WTC11 (cell line): Measurements from ENCODE around the gene PLAAT5. TPM values are rescaled to one million over a fixed set of nuclear protein-coding genes. Genes with fewer than 3 reads are reported as not detected.

Experiments used
- ATAC-seq: fragments of 200-7000 bp; cut with Tn5 transposase; 2 replicates; pipeline ENCODE4 v1.10.0; 2021; ENCODE audit warnings: mild to moderate bottlenecking, moderate library complexity
- CTCF ChIA-PET: fragments of 300-600 bp; sonication (Branson Sonifier 250); formaldehyde crosslinking; loops from one replicate; lab custom pipeline; 2021; ENCODE audit warnings: antibody characterized with exemption; lab: Charles Lee
- POLR2A ChIA-PET: fragments of 350-600 bp; sonication (Branson Sonifier 250); formaldehyde crosslinking; loops from one replicate; lab custom pipeline; 2021; ENCODE audit warnings: antibody characterized with exemption; lab: Charles Lee
- DNase-seq: peaks from one replicate; pipeline ENCODE4 v3.0.0; 2021; ENCODE audit warnings: low spot score
- H3K27ac Mint-ChIP-seq: 2 replicates; pipeline ENCODE4 v1.8.0; 2021; ENCODE audit warnings: mixed read lengths
- H3K27me3 Mint-ChIP-seq: 2 replicates; pipeline ENCODE4 v1.8.0; 2021; ENCODE audit warnings: low read depth, mild to moderate bottlenecking, moderate library complexity, mixed read lengths
- H3K36me3 Mint-ChIP-seq: 2 replicates; pipeline ENCODE4 v1.8.0; 2021; ENCODE audit warnings: mixed read lengths
- H3K4me1 Mint-ChIP-seq: 2 replicates; pipeline ENCODE4 v1.8.0; 2022; ENCODE audit warnings: mixed read lengths
- H3K4me3 Mint-ChIP-seq: 2 replicates; pipeline ENCODE4 v1.8.0; 2021; ENCODE audit warnings: mild to moderate bottlenecking, moderate library complexity, mixed read lengths
- H3K9me3 Mint-ChIP-seq: 2 replicates; pipeline ENCODE4 v1.8.0; 2021; ENCODE audit warnings: mixed read lengths
- ATF6 ChIP-seq: sonication (generic); formaldehyde crosslinking; IDR thresholded peaks from 2 replicates; pipeline ENCODE4 v1.8.1; 2023; ENCODE audit warnings: mild to moderate bottlenecking, missing genetic modification reagents
- CDX4 ChIP-seq: fragments of 250-450 bp; sonication (Bioruptor Pico); IDR thresholded peaks from 2 replicates; pipeline ENCODE4 v1.9.0; 2021; ENCODE audit warnings: moderate library complexity, mild to moderate bottlenecking, inconsistent platforms, borderline replicate concordance
- E2F1 ChIP-seq: sonication (generic); formaldehyde crosslinking; IDR thresholded peaks from 2 replicates; pipeline ENCODE4 v1.8.0; 2022; ENCODE audit warnings: mild to moderate bottlenecking, missing genetic modification reagents
- ETV6 ChIP-seq: sonication (generic); formaldehyde crosslinking; IDR thresholded peaks from 2 replicates; pipeline ENCODE4 v1.8.1; 2022; ENCODE audit warnings: mild to moderate bottlenecking, missing genetic modification reagents
- GRHL2 ChIP-seq: fragments of 250-450 bp; sonication (Bioruptor Pico); IDR thresholded peaks from 2 replicates; pipeline ENCODE4 v1.8.0; 2022; ENCODE audit warnings: mild to moderate bottlenecking, moderate library complexity; ENCODE audit not compliant: insufficient replicate concordance, severe bottlenecking
- MAX ChIP-seq: sonication (generic); formaldehyde crosslinking; IDR thresholded peaks from 2 replicates; pipeline ENCODE4 v1.8.0; 2022; ENCODE audit warnings: mild to moderate bottlenecking, missing genetic modification reagents
- PRDM15 ChIP-seq: sonication (generic); formaldehyde crosslinking; IDR thresholded peaks from 2 replicates; pipeline ENCODE4 v1.8.0; 2022; ENCODE audit warnings: missing genetic modification reagents
- SMAD3 ChIP-seq: sonication (generic); formaldehyde crosslinking; IDR thresholded peaks from 2 replicates; pipeline ENCODE4 v1.8.0; 2022; ENCODE audit warnings: missing genetic modification reagents, mild to moderate bottlenecking, borderline replicate concordance
- SP1 ChIP-seq: sonication (generic); formaldehyde crosslinking; conservative IDR thresholded peaks from 2 replicates; pipeline ENCODE4 v1.8.1; 2022; ENCODE audit warnings: missing genetic modification reagents
- TP53 ChIP-seq: sonication (generic); formaldehyde crosslinking; IDR thresholded peaks from 2 replicates; pipeline ENCODE4 v1.8.1; 2023; ENCODE audit warnings: mild to moderate bottlenecking, missing genetic modification reagents
- USF1 ChIP-seq: sonication (generic); formaldehyde crosslinking; IDR thresholded peaks from 2 replicates; pipeline ENCODE4 v1.8.0; 2022; ENCODE audit warnings: mild to moderate bottlenecking, missing genetic modification reagents
- USF2 ChIP-seq: sonication (generic); formaldehyde crosslinking; IDR thresholded peaks from 2 replicates; pipeline ENCODE4 v1.8.1; 2023; ENCODE audit warnings: mild to moderate bottlenecking, missing genetic modification reagents, moderate library complexity
- ZBTB21 ChIP-seq: sonication (generic); formaldehyde crosslinking; IDR thresholded peaks from 2 replicates; pipeline ENCODE4 v1.8.1; 2023; ENCODE audit warnings: mild to moderate bottlenecking, missing genetic modification reagents, borderline replicate concordance
- ZNF281 ChIP-seq: sonication (generic); formaldehyde crosslinking; IDR thresholded peaks from 2 replicates; pipeline ENCODE4 v1.8.0; 2023; ENCODE audit warnings: mild to moderate bottlenecking, missing genetic modification reagents
- ZSCAN18 ChIP-seq: fragments of 250-450 bp; sonication (Bioruptor Pico); IDR thresholded peaks from 2 replicates; pipeline ENCODE4 v2.1.2; 2022; ENCODE audit warnings: mild to moderate bottlenecking, moderate library complexity
- total RNA-seq: library from RNA; stranded (reverse); gene quantifications from 3 replicates; pipeline ENCODE4 v1.2.3, GENCODE V29; 2021

Gene PLAAT5
- total RNA-seq, 1 experiment from 2014 or later: 23.0 TPM

- TF ChIP-seq PRDM15 (CRISPR knock-in tag): no peak
- TF ChIP-seq ATF6 (CRISPR knock-in tag): no peak
- TF ChIP-seq SMAD3 (CRISPR knock-in tag): no peak
Observed at GRCh38 chr11:63517156-63517555, 26.2 kb upstream of the PLAAT5 start (continued).

GRCh38 chr11:63516109-63516508, 25.1 kb upstream of the PLAAT5 start:
- no peak overlapping the region for H3K27ac Mint-ChIP-seq
- H3K4me3 Mint-ChIP-seq: no peak overlapping the region
- POLR2A ChIA-PET: no interaction called here
- ATAC-seq: no peak
- TF ChIP-seq USF1 (CRISPR knock-in tag) (no peak), ETV6 (CRISPR knock-in tag) (no peak), GRHL2 (no peak), CDX4 (CRISPR knock-in tag) (no peak), USF2 (CRISPR knock-in tag) (no peak), TP53 (CRISPR knock-in tag) (no peak), ZNF281 (CRISPR knock-in tag) (no peak)
- TF ChIP-seq, all 79 proteins: peak for 0
- CTCF ChIA-PET: interaction anchor here (0.6 to 1.0 kb wide), 2 partner anchors 8 to 168 kb away, joined by 3 to 4 read pairs; no protein-coding TSS in a partner anchor
- DNase-seq: no peak
- Mint-ChIP-seq H3K9me3 (peaks cover 21% of the 10 kb centered on the region), H3K36me3 (peaks cover 19% of the 10 kb centered on the region), H3K27me3 (no peaks in the 10 kb centered on the region; the same call in 1 of the 2 replicates), H3K4me1 (peaks cover 9% of the 10 kb centered on the region)

- H3K9me3 Mint-ChIP-seq: no peaks in the 10 kb centered on the region
- no peak overlapping the region for H3K27ac Mint-ChIP-seq
- DNase-seq: no peak
- no peaks in the 10 kb centered on the region for H3K36me3 Mint-ChIP-seq
- ChIA-PET POLR2A (no interaction called here), CTCF (no interaction called here)
- H3K4me3 Mint-ChIP-seq: no peak overlapping the region
- H3K27me3 Mint-ChIP-seq: no peaks in the 10 kb centered on the region; the same call in 1 of the 2 replicates
- ATAC-seq: no peak
- H3K4me1 Mint-ChIP-seq: peaks cover 18% of the 10 kb centered on the region
- TF ChIP-seq E2F1 (no peak), ZBTB21 (CRISPR knock-in tag) (no peak), MAX (CRISPR knock-in tag) (no peak), ZSCAN18 (CRISPR knock-in tag) (no peak), SP1 (no peak)
Observed at GRCh38 chr11:63512816-63513215, 21.8 kb upstream of the PLAAT5 start.
